Tibial artery (tissue), 4 donors: Measurements from ENCODE around the gene KCNN3.

Experiments used
- DNase-seq, 2 donors: peaks; one replicate each; pipeline ENCODE4 v3.0.0-alpha.2; 2019
- H3K27ac ChIP-seq, 2 donors: fragments of 200-600 bp; sonication (generic) in 1 of 2; 1 replicate in 1 of 2; 2 replicates in 1 of 2; pipeline ENCODE4 v1.5.1; 2018 to 2019; ENCODE audit warnings: mild to moderate bottlenecking in 1 of 2
- H3K27me3 ChIP-seq, 2 donors: fragments of 200-600 bp; sonication (generic) in 1 of 2; one replicate each; pipeline versions ENCODE4 v1.5.1 to v1.6.0; 2016 to 2019
- H3K36me3 ChIP-seq, 3 donors: fragments of 200-600 bp; sonication (generic) in 2 of 3; one replicate each; pipeline ENCODE4 v1.5.1; 2016 to 2019; ENCODE audit warnings: mild to moderate bottlenecking in 2 of 3
- H3K4me1 ChIP-seq, 4 donors: fragments of 200-600 bp; sonication (generic) in 2 of 4; 1 replicate in 3 of 4; 2 replicates in 1 of 4; pipeline ENCODE4 v1.5.1; 2016 to 2019
- H3K4me3 ChIP-seq, 2 donors: fragments of 200-600 bp; sonication (generic) in 1 of 2; 1 replicate in 1 of 2; 2 replicates in 1 of 2; pipeline ENCODE4 v1.5.1; 2018 to 2019; ENCODE audit warnings: mild to moderate bottlenecking in 2 of 2
- H3K9me3 ChIP-seq, 3 donors: fragments of 200-600 bp; sonication (generic) in 1 of 3; one replicate each; pipeline ENCODE4 v1.5.1; 2016 to 2019
- intact Hi-C: fragments of 100-400 bp; cut with DNase I; formaldehyde crosslinking; loops from one replicate; pipeline ENCODE4 v1.15.0; 2023; ENCODE audit warnings: low total_unique reads
- TF ChIP-seq, protein P1 (sequence below), 2 experiments: fragments of 200-600 bp in 1 of 2; fragments of 450-650 bp in 1 of 2; IDR thresholded peaks; one replicate each; pipeline ENCODE4 v1.5.1; 2017 to 2019; ENCODE audit warnings: antibody characterized with exemption in 2 of 2, mild to moderate bottlenecking in 1 of 2, moderate library complexity in 1 of 2

KCNN3 gene

DNA sequence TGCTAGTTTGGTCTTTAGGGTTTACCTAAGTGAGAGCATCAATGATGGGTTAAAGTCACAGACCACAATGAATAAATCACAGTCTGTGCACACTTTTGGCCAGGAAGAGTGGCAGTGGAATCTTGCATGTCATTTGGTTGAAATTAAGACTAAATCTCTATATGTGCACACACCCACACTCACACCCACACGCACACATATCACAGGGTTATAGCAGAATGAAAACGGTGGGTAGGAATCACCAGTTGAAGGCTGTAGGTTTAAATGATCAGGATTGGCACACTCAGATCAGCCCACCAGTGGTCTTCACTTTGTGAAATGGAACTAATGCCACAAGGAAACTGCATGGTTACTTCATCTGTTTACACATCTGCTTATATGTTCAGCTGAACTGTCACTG lies 164.5 kb downstream of the KCNN3 start:
- TF ChIP-seq, protein P1, sequence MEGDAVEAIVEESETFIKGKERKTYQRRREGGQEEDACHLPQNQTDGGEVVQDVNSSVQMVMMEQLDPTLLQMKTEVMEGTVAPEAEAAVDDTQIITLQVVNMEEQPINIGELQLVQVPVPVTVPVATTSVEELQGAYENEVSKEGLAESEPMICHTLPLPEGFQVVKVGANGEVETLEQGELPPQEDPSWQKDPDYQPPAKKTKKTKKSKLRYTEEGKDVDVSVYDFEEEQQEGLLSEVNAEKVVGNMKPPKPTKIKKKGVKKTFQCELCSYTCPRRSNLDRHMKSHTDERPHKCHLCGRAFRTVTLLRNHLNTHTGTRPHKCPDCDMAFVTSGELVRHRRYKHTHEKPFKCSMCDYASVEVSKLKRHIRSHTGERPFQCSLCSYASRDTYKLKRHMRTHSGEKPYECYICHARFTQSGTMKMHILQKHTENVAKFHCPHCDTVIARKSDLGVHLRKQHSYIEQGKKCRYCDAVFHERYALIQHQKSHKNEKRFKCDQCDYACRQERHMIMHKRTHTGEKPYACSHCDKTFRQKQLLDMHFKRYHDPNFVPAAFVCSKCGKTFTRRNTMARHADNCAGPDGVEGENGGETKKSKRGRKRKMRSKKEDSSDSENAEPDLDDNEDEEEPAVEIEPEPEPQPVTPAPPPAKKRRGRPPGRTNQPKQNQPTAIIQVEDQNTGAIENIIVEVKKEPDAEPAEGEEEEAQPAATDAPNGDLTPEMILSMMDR (IDR thresholded peaks at IDR 0.05): no peak
- intact Hi-C loops: no loop called here
- Histone ChIP-seq H3K4me3 (no peak overlapping the region), H3K27me3 (peaks cover 0 to 51% of the 10 kb centered on the region in 2 donors), H3K4me1 (no peaks in the 10 kb centered on the region), H3K36me3 (no peaks in the 10 kb centered on the region), H3K9me3 (no peaks in the 10 kb centered on the region), H3K27ac (no peak overlapping the region)
- no peak for DNase-seq

DNA sequence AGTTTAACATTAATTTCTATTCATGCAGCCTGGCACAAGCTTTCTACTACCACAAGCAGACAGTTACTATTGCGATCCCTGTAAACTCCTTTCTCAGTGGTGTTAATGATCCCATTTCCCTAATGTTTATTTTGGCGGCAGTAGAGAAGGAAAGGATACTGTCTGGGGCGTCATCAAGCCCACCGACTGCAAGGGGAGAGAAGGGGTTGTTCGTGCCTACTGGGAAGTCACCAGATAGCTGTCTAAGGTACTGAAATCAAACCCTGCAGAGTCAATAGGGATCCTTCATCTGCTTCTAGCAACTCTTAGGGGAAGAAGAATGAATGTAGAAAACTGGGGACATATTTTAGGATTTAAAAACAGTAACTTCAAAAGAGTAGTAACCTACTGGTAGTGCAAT lies 166.9 kb downstream of the KCNN3 start:
- intact Hi-C loops: no loop called here
- no peak overlapping the region for H3K27ac ChIP-seq
- no peak overlapping the region for H3K4me3 ChIP-seq
- no peaks in the 10 kb centered on the region for H3K9me3 ChIP-seq
- no peak for DNase-seq
- H3K27me3 ChIP-seq: peaks cover 0 to 29% of the 10 kb centered on the region in 2 donors
- H3K36me3 ChIP-seq: no peaks in the 10 kb centered on the region
- TF ChIP-seq, protein P1 (IDR thresholded peaks at IDR 0.05): no peak
- no peaks in the 10 kb centered on the region for H3K4me1 ChIP-seq

DNA sequence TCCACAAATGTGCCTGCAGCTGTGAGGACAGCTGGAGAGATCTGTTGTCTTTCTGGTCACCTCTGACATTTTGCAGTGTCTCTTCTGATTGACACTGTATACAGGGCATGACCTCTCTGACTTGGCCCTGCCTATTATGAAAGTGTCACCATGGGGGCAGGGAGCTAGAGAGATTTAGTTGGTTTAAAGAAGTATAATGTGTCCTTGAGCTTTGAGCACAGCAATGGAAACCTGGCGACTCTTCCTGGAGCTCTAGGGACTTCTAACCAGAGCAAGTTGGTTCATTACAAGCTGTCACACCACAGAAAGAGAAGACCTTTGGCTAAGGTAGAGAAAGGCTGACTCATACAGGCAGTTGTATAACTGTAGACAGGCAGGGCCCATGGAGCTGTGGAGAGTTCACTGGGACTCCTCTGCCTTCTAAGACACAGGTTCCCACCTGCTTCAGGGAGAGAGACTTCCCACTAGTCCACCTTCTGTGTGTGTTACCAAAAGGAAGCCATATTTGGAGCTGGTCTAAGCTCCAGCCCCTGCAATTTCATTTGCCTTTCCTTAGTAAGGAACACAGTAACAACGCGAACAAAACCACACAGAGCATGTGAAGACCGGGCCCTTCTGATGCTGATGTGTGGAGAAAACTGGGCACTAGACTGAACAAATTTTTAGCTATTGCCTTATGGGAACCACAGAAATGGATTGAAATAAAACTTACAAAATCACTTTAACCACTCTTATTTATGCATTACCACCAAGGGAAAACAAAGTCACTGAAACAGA lies 171.6 kb downstream of the KCNN3 start:
- intact Hi-C loops: no loop called here
- TF ChIP-seq, protein P1 (IDR thresholded peaks at IDR 0.05): no peak
- H3K4me1 ChIP-seq: no peaks in the 10 kb centered on the region
- peaks cover 0 to 16% of the 10 kb centered on the region in 2 donors for H3K27me3 ChIP-seq
- no peak for DNase-seq
- no peak overlapping the region for H3K4me3 ChIP-seq
- H3K9me3 ChIP-seq: no peaks in the 10 kb centered on the region
- H3K36me3 ChIP-seq: no peaks in the 10 kb centered on the region
- no peak overlapping the region for H3K27ac ChIP-seq

DNA sequence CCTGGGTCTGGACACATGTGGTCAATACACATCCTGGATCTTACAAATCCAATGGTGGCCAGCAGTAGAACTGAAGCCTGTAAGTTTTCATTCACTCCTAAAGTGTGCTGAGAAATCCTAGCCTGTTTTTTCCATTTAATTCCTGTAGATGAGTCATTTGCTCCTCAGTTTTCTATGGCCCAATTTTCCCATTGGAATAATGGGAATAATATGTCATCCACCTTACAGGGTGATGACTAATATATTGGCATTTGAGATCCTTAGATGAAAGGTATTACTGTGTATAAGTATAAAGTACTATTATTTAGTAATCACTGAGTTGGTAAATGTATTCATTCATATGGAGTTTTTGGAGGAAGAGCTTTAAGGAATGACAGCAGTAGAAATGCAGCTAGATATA lies 172.4 kb downstream of the KCNN3 start:
- Histone ChIP-seq H3K36me3 (no peaks in the 10 kb centered on the region), H3K4me3 (no peak overlapping the region), H3K27me3 (peaks cover 0 to 15% of the 10 kb centered on the region in 2 donors), H3K27ac (no peak overlapping the region), H3K9me3 (no peaks in the 10 kb centered on the region), H3K4me1 (no peaks in the 10 kb centered on the region)
- intact Hi-C loops: no loop called here
- DNase-seq: no peak
- TF ChIP-seq, protein P1 (IDR thresholded peaks at IDR 0.05): no peak

DNA sequence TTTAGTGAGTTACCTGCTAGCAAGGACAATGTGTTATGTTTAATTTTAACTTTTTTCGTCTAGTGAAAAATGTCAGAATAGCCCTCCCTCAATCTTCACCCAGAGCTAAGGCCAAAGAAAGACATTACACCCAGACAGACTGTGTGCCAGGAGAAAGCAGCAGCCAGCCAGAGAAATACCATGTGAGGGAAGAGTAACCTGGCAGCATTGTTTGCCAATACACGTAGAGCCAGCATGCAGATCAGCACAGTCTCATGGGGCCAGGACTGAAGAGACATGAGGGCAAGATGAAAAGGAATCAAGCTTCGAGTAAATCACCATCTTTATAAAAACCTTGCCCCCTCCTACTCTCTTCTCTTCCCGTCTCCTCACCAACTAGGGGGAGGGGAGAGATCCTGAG lies 173.6 kb downstream of the KCNN3 start:
- Histone ChIP-seq H3K27ac (no peak overlapping the region), H3K27me3 (peaks cover 0 to 19% of the 10 kb centered on the region in 2 donors), H3K4me3 (no peak overlapping the region), H3K36me3 (no peaks in the 10 kb centered on the region), H3K4me1 (no peaks in the 10 kb centered on the region), H3K9me3 (no peaks in the 10 kb centered on the region)
- TF ChIP-seq, protein P1 (IDR thresholded peaks at IDR 0.05): no peak
- intact Hi-C loops: no loop called here
- no peak for DNase-seq
